Measurements from ENCODE around the gene CC2D1A.

DNA sequence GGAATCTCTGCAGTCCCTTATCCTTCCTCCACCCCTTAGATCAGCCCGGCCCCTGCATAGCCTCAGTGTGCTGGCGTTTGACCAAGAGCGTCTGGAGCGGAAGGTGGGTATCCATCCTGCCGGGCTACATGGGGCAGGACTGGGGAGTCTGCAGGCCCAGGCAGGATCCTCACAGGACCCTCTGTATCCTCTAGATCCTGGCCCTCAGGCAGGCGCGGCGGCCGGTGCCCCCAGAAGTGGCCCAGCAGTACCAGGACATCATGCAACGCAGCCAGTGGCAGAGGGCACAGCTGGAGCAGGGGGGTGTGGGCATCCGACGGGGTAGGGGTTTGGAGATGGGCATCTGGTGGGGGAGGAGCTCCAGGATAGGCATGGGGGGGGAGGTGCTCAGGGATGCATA is 23.3 kb downstream of the CC2D1A start:
- TF ChIP-seq, protein P1, sequence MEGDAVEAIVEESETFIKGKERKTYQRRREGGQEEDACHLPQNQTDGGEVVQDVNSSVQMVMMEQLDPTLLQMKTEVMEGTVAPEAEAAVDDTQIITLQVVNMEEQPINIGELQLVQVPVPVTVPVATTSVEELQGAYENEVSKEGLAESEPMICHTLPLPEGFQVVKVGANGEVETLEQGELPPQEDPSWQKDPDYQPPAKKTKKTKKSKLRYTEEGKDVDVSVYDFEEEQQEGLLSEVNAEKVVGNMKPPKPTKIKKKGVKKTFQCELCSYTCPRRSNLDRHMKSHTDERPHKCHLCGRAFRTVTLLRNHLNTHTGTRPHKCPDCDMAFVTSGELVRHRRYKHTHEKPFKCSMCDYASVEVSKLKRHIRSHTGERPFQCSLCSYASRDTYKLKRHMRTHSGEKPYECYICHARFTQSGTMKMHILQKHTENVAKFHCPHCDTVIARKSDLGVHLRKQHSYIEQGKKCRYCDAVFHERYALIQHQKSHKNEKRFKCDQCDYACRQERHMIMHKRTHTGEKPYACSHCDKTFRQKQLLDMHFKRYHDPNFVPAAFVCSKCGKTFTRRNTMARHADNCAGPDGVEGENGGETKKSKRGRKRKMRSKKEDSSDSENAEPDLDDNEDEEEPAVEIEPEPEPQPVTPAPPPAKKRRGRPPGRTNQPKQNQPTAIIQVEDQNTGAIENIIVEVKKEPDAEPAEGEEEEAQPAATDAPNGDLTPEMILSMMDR (IDR thresholded peaks at IDR 0.05) = no peak
- TF ChIP-seq POLR2A (IDR thresholded peaks at IDR 0.05) = no peak

All from prostate gland (tissue), 2 donors.